Peyer's patch (tissue), 4 donors: Measurements from ENCODE around the gene INF2.

ENCODE experiments used
- CTCF ChIP-seq, 6 experiments: fragments of 450-650 bp in 4 of 6; fragments of 200-600 bp in 2 of 6; sonication (generic) in 1 of 6; IDR thresholded peaks; one replicate each; pipeline ENCODE4 v1.5.1; 2017 to 2019; ENCODE audit warnings: antibody characterized with exemption in 6 of 6, mild to moderate bottlenecking in 3 of 6, moderate library complexity in 1 of 6
- POLR2A ChIP-seq, 2 donors: fragments of 450-650 bp; IDR thresholded peaks; one replicate each; pipeline ENCODE4 v1.5.1; 2017; ENCODE audit warnings: antibody characterized with exemption in 2 of 2, mild to moderate bottlenecking in 2 of 2, moderate library complexity in 2 of 2

- no peak for TF ChIP-seq CTCF (IDR thresholded peaks at IDR 0.05)
- no peak for TF ChIP-seq POLR2A (IDR thresholded peaks at IDR 0.05)
These were observed 811 bp upstream of the INF2 start for GRCh38 chr14:104688505-104689108.
